GM20000 (cell line): ENCODE results near the gene VWA2.

Source experiments
- DNase-seq: peaks from one replicate; pipeline ENCODE4 v3.0.0; 2012; ENCODE audit warnings: low spot score
- CTCF ChIP-seq: IDR thresholded peaks from 2 replicates; pipeline ENCODE4 v1.5.1; 2012; ENCODE audit warnings: mild to moderate bottlenecking, control low read depth; ENCODE audit errors: extremely low read depth, missing control alignments

Gene VWA2

GRCh38 chr10:114286921-114287320 is 47.9 kb downstream of the VWA2 start:
- DNase-seq: no peak
- TF ChIP-seq CTCF: no peak

- TF ChIP-seq CTCF: no peak
- DNase-seq: no peak
Measured at GRCh38 chr10:114288424-114289095, 49.5 kb downstream of the VWA2 start.

- no peak for TF ChIP-seq CTCF
- DNase-seq: no peak
Measured at GRCh38 chr10:114289096-114289436, 50.0 kb downstream of the VWA2 start.

GRCh38 chr10:114290038-114290437 is 51.0 kb downstream of the VWA2 start:
- no peak for DNase-seq

GRCh38 chr10:114291076-114291475 is 52.0 kb downstream of the VWA2 start:
- no peak for DNase-seq
- TF ChIP-seq CTCF: no peak

More at GRCh38 chr10:114290038-114290437, 51.0 kb downstream of the VWA2 start:
- TF ChIP-seq CTCF: no peak

GRCh38 chr10:114291516-114291915 is 52.5 kb downstream of the VWA2 start:
- no peak for TF ChIP-seq CTCF
- no peak for DNase-seq

GRCh38 chr10:114293075-114293474 is 54.0 kb downstream of the VWA2 start:
- TF ChIP-seq CTCF: no peak
- no peak for DNase-seq
